ENCODE data around the gene MRPS15.
"Not testable (repeated sequence)": the region's sequence is repeated elsewhere in the genome, so short reads cannot be mapped to it uniquely, and the experiment has no call there.

Gene MRPS15

DNA sequence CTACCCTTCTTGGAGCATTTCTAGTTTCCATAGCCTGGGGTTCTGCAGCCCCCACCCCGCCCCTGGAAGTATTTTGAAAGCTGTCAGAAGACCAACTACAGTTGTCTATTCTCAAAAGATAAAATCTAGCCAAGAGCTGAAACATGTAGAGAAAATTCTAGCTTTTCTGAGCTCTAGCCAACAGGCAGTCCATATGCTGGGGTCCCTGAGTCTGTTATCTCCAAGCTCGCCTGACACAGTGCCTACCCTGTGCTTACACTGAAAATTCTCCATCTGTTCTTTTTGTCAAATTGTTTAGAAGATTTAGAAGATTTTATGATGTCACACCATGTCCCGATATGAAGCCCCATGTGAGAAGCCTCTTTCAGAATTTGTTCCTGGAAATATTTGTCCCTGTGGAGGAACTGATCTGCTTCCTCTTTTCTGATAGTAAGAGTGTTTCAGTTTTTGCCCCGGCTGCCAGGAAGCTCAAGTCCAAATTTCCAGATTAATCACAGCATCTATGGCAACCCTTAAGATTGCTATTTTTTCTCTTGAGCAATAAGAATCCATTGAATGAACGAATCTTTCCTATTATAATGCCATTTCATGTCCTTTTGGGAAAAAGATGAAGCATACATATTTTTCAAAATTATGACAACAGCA, 42.2 kb upstream of the MRPS15 start:
- ChIA-PET POLR2A (no interaction called here), CTCF (interaction anchor here (3.5 kb wide), 1 partner anchor 10 kb away, joined by 21 read pairs; no protein-coding TSS in a partner anchor)
- DNase-seq (ENCODE audit: extremely low spot score), result no peak
- TF ChIP-seq, protein P1, sequence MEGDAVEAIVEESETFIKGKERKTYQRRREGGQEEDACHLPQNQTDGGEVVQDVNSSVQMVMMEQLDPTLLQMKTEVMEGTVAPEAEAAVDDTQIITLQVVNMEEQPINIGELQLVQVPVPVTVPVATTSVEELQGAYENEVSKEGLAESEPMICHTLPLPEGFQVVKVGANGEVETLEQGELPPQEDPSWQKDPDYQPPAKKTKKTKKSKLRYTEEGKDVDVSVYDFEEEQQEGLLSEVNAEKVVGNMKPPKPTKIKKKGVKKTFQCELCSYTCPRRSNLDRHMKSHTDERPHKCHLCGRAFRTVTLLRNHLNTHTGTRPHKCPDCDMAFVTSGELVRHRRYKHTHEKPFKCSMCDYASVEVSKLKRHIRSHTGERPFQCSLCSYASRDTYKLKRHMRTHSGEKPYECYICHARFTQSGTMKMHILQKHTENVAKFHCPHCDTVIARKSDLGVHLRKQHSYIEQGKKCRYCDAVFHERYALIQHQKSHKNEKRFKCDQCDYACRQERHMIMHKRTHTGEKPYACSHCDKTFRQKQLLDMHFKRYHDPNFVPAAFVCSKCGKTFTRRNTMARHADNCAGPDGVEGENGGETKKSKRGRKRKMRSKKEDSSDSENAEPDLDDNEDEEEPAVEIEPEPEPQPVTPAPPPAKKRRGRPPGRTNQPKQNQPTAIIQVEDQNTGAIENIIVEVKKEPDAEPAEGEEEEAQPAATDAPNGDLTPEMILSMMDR (IDR thresholded peaks at IDR 0.05; ENCODE audit: control extremely low read depth, extremely low read depth, low read depth, missing control alignments), result no peak

DNA sequence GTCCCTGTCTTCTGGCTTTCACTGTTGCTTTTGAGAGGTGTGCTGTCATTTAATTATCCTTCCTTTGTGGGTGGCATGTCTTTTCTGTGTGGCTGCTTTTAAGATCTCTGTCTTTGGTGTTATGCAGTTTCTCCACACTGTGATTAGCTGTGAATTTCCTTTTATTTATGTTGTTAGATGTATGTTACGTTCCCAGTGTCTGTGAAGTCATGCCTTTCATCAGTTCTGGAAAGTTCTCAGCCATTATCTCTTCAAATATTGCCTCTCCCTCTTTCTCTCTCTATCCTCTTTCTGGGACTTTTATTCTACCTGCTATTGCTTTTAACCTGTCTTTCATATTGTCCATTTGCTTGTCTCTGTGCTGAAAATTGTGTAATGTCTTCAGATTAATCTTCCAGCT, 39.5 kb upstream of the MRPS15 start:
- TF ChIP-seq, protein P1 (IDR thresholded peaks at IDR 0.05; ENCODE audit: control extremely low read depth, extremely low read depth, low read depth, missing control alignments), result no peak
- no peak for DNase-seq (ENCODE audit: extremely low spot score)
- ChIA-PET POLR2A (no interaction called here), CTCF (interaction anchor here (3.0 kb wide), 1 partner anchor 12 kb away, joined by 14 read pairs; no protein-coding TSS in a partner anchor)

DNA sequence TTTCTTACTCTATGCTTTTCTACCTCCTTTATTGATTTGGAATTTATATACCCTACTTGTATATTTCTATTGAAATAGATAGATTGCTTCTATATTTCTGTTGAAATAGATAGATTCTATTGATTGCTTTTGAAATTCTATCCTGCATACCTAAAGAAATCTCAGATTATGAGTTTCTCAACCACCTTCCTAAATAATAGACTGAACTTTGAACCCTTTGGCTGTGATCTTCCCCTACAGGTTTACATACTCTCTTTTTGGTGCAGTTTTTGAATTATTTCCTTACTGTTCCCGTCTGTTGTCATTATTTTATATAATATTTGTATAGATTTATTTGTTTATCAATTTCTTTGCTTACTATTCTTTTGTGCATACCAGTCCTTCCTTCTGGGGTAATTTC, 39.0 kb upstream of the MRPS15 start:
- ChIA-PET POLR2A (no interaction called here), CTCF (interaction anchor here (3.0 kb wide), 1 partner anchor 13 kb away, joined by 14 read pairs; no protein-coding TSS in a partner anchor)
- TF ChIP-seq, protein P1 (IDR thresholded peaks at IDR 0.05; ENCODE audit: control extremely low read depth, extremely low read depth, low read depth, missing control alignments), result no peak
- DNase-seq (ENCODE audit: extremely low spot score), result no peak

DNA sequence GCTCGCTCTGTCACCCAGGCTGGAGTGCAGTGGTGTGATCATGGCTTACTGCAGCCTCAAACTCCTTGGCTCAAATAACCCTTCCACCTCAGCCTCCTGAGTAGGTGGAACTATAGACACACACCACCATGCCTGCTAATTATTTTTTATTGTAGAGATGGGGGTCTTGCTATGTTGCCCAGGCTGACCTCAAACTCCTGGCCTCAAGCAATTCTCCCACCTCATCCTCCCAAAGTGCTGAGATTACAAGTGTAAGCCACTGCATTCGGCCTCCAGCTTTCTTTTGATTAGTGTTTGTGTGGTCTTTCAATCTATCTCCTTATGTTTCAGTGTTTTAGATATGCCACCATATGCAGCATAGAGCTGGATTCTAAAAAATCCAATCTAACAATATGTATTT, 38.4 kb upstream of the MRPS15 start:
- DNase-seq (ENCODE audit: extremely low spot score), result no peak
- ChIA-PET CTCF (interaction anchor here (0.6 to 3.0 kb wide), 3 partner anchors 14 to 15 kb away, joined by 3 to 14 read pairs (median 3); no protein-coding TSS in a partner anchor), POLR2A (no interaction called here)
- TF ChIP-seq, protein P1 (IDR thresholded peaks at IDR 0.05; ENCODE audit: control extremely low read depth, extremely low read depth, low read depth, missing control alignments), result no peak

DNA sequence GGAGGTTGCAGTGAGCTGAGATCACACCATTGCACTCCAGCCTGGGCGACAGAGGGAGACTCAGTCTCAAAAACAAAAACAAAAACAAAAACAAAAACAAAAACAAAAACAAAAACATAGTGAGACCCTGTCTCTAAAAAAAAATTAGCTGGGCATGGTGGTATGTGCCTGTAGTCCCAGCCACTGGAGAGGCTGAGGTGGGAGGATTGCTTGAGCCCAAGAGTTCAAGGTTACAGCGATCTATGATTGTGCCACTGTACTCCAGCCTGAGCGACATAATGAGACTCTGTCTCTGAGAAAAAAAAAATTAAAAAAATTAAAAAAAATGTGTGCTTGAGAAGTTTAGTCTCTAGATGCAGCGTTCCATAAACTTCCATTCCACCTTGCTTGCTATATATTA, 37.7 kb upstream of the MRPS15 start:
- DNase-seq (ENCODE audit: extremely low spot score); POLR2A ChIA-PET: not testable (repeated sequence)
- CTCF ChIA-PET, result interaction anchor here (1.0 to 3.0 kb wide), 2 partner anchors 14 to 15 kb away, joined by 3 to 14 read pairs; no protein-coding TSS in a partner anchor

DNA sequence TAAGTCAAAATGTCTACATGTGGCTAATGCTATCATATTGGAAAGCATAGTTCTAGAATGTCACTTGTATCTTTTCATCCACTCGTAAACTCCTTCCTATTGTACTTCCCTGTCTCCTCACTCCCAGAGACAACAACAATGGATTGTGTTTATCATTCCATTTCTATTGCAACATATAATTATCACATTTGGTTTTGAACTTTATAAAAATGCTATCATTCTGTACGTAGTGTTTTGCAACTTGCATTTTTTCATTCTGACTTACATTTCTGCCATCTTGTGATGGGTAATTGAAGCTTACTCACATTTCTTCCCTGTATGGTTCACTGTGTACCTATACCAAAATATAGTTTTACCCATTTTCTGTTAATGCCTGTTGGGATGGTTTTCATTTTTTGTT, 33.0 kb upstream of the MRPS15 start:
- POLR2A ChIA-PET, result no interaction called here

DNA sequence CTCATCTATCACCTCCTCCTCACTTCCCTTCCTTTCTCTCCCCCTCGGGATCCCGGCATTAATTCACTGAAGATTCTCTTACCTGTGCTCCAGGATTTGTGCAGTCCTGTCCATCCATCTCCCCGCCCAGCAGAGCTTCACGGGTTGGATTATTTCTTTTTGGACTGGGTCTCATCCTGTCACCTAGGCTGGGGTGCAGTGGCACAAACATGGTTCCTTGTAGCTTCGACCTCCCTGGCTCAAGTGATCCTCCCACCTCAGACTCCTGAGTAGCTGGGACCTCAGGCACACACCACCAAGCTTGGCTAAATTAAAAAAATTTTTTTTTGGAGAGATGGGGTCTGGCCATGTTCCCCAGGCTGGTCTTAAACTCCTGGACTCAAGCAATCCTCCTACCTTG, 30.8 kb upstream of the MRPS15 start:
- TF ChIP-seq, protein P1 (IDR thresholded peaks at IDR 0.05; ENCODE audit: control extremely low read depth, extremely low read depth, low read depth, missing control alignments), result no peak
- ChIA-PET POLR2A (no interaction called here), CTCF (interaction anchor here (1.5 to 2.8 kb wide), 2 partner anchors 20 to 22 kb away, joined by 3 to 17 read pairs; no protein-coding TSS in a partner anchor)
- DNase-seq (ENCODE audit: extremely low spot score), result no peak

More for the DNA sequence above, 33.0 kb upstream of the MRPS15 start:
- CTCF ChIA-PET, result interaction anchor here (2.8 kb wide), 1 partner anchor 20 kb away, joined by 17 read pairs; no protein-coding TSS in a partner anchor
- DNase-seq (ENCODE audit: extremely low spot score), result no peak
- TF ChIP-seq, protein P1 (IDR thresholded peaks at IDR 0.05; ENCODE audit: control extremely low read depth, extremely low read depth, low read depth, missing control alignments), result no peak

Data from GM10248 (cell line).